Activated naive CD4-positive, alpha-beta T cell treated with Interleukin-2 at 50 U/mL for 16 hours (primary cell): Measurements from ENCODE around the gene ITPR1.
"Not testable (repeated sequence)": the region's sequence is repeated elsewhere in the genome, so short reads cannot be mapped to it uniquely, and the experiment has no call there.

Experiments
- DNase-seq: peaks from one replicate; pipeline ENCODE4 v3.0.0-alpha.2; 2020

ITPR1 gene

DNA sequence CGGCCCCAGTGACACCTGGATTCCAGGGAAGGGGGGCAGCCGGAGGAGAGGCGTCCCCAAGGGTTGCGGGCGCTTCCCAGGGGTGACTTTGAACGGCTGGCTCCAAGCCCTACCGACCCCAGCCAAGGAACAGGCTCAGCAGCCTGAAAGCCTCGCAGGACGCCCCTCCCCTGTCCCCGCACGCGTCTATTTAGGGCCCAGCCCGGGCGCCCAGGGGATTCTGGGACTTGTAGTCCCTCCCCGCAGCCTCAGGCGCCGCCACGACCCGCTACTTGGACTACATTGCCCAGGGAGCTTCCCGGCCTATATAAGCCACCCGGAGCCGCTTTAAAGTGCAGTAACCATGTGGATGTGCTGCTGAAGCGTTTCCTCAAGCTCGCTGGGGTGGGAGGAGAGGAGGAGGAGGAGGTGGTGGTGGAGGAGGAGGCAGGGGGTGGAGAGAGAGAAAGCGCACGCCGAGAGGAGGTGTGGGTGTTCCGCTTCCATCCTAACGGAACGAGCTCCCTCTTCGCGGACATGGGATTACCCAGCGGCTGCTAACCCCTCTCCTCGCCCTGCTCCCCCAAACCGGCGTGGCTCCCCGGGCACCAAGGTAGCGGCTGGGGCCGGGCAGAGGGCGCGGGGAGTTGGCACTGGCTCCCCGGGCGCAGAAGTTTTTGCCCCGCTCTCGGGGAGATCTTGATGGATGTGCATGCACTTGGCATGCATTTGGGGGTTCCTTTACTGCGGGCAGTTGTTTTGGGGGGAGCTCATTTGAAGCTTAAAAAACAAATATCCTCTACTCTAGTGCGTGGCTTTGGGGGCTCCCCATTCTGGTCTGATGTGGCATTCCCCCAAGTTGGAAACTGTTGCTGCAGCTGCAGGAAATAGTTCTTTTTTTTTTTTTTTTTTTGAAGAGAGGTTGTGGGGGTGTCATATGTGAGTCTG lies at the start of gene ITPR1:
ITPR1 (plus strand) TSS at position 335 of the 927 bp plus-strand sequence. CDS start 23,144 bp downstream, outside the sequence.
- peak; percentile 97 for DNase-seq

GRCh38 chr3:4447295-4447999 lies 45.7 kb upstream of the ITPR1 start:
- DNase-seq: no peak

GRCh38 chr3:4448187-4448586 lies 45.0 kb upstream of the ITPR1 start:
- DNase-seq: no peak

GRCh38 chr3:4449043-4449805 lies 43.9 kb upstream of the ITPR1 start:
- DNase-seq: no peak

DNA sequence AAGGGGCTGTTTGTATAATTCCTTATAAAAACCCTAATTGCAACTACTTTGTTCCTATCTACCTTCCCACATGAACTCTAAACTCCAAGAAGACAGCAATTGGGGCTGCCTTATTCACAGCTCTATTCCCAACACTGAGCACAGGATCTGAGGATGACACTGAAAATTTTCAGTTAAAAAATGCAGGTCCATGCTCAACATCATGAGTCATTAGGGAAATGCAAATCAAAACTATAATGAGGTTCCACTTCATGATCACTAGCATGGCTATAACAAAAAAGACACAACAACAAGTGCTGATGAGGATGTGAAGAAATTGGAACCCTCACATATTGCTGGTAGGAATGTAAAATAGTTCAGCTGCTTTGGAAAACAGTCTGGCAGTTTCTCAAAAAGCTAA lies 39.0 kb upstream of the ITPR1 start:
- no peak for DNase-seq

- DNase-seq: not testable (repeated sequence)
Observed at GRCh38 chr3:4456780-4457179, 36.4 kb upstream of the ITPR1 start.

DNA sequence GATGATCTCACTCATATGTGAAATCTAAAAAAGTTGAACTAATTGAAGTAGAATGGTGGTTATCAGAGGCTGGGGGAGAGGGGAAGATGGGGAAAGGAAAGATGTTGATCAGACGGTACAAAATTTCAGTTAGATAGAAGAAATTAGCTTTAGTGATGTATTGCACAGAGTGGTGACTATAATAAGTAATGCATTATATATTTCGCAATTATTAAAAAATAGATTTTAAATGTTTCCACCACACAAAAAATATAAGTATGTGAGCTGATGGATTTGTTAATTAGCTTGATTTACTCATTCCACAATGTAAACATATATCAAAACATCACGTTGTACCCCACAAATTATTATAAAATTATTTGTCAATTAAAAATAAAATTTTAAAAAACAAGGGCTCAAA lies 34.2 kb upstream of the ITPR1 start:
- DNase-seq: no peak

GRCh38 chr3:4460334-4460733 lies 32.8 kb upstream of the ITPR1 start:
- no peak for DNase-seq

- no peak for DNase-seq
Observed at GRCh38 chr3:4461468-4462090, 31.6 kb upstream of the ITPR1 start.

DNA sequence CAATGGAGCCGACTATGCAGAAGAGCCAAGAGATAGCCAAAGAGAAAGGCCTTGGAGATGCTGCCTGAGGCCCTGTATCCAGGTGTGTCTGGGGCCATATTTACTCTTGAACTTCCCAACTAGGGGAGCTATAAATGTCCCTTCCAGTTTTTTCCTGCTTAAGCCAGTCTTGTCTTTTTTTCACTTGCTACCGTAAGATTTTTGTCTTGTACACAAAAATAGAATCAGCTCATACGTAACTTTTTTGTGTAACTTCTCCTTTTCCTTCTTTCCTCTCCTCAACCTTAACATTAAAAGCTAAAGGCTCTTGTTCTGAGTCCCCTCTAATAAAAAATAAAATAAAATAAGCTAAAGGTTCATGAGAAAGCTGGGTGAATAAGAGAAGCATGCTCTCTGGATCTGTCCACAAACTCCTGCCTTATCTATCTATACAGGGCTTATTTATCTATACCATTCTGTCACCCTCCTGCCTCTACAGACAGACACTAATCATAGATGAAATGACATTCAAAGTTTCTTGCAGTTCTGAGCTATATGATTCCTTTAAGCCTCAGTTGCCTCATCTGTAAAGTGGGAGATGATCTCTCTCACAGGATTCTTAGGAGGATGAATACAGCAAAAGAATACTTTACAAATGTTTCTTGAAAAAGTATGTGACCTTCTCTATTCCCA lies 30.6 kb upstream of the ITPR1 start:
- DNase-seq: no peak

DNA sequence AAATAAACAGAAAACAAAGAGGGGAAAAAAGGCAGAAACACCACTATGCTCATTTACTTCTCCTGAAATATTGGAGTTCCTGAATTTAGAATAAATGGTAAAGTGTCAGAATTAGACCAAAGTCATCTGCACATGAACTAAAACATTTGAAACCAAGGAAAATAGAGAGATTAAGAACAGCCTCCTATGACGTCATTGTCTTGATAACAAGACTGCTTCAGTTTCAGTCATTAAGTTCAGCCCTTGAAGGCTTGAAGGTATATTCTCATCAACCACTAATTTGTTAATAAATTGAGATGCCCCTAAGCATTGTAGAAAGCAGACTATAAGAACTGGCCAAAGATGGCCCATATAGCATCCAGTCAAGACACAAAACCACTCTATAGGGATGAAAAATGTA lies 28.6 kb upstream of the ITPR1 start:
- DNase-seq: no peak

DNA sequence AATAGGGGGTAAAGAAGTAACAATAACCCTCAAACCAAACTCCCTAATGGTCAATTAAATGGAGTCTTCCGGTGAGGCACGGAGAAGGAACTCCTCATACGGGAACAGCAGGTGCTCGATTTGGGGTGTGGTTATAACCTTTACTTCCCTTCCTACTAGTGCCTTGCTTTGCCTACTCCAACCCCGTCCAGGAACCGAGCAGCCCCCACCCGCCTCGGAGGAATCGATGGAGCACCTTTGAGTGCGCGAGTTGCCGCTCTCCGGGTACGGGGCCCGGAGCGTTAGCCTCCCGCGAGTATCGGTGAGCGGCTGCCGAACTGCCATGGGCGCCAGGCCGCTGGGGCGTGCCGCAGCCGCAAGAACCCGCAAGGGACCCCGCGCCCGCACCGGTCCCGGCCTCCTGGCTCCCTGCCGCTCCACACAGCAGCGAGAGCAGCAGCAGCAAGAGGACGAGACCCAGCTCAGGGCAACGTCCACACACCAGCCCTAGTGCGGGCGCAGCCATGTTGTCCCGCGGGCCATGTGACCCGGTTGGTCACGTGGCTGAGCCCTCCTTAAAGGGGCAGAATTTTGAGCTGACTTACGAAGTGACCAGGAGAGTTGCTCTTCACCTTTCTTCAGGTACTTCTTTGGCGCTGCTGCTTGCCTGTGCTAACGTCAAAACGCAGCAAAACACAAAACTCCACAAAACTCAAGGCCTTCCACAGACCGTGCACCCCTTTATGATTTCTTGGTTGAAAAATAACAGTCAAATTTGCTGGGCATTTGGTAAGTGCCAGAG lies 26.2 kb upstream of the ITPR1 start, which contains the start of gene SUMF1:
SUMF1 (minus strand) TSS at position 529 of the 781 bp plus-strand sequence; CDS start at position 505, 24 bp downstream.
- DNase-seq: peak; percentile 78

- DNase-seq: no peak
Observed at GRCh38 chr3:4467522-4467867, 25.7 kb upstream of the ITPR1 start.

- no peak for DNase-seq
Observed at GRCh38 chr3:4471907-4472306, 21.2 kb upstream of the ITPR1 start.

DNA sequence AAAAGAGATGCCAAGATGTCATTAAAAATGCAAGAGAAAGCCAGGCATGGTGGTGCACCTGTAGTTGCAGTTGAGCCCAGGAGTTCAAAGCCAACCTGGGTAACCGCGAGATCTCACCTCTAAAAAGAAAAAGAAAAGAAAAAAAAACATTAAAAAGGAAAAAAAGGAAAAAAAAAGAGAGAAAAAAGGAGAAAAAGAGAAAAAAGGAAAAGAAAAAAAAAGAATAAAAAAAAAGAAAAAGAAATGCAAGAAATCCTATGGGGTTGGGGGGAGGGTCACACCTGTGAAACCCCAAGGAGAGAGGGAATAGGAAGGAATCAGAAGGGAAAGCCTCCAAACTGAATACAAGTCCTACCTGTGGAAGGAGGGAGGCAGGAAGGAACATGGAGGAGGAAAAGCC lies 20.8 kb upstream of the ITPR1 start:
- DNase-seq: no peak

GRCh38 chr3:4472766-4473165 lies 20.4 kb upstream of the ITPR1 start:
- no peak for DNase-seq

- peak; percentile 27 for DNase-seq
Observed at GRCh38 chr3:4474683-4475490, 18.3 kb upstream of the ITPR1 start.

- no peak for DNase-seq
Observed at GRCh38 chr3:4475804-4476203, 17.3 kb upstream of the ITPR1 start.

GRCh38 chr3:4476496-4476895 lies 16.7 kb upstream of the ITPR1 start:
- no peak for DNase-seq

DNA sequence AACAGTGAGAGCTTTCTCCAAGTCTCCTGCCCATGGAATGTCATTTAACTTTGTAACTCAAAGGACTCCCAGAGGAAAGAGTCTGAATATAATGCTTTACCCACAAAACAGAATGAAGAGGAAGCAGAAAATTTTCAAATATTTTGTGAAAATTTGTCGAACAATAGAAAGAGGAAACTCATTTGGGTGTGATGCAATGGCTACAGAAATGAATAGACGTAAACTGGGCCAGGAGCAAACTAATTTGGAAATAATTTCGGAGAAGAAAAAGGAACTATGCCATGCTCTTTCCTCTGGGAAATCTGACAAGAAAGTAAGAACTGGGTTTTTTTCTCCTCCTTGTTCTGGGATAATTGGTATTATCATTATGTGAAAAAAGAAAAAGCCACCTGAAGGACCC lies 14.9 kb upstream of the ITPR1 start:
- no peak for DNase-seq

- no peak for DNase-seq
Observed at GRCh38 chr3:4491855-4492207, 1.3 kb upstream of the ITPR1 start.
